SK-N-SH treated with all-trans-retinoic acid at 6 μM for 48 hours (cell line): ENCODE measurements around the gene GNAT3.

Experiments used
- ATAC-seq: fragments of 200-7000 bp; cut with Tn5 transposase; 3 replicates; pipeline ENCODE4 v1.9.1; 2020; ENCODE audit warnings: mild to moderate bottlenecking, moderate library complexity
- ARNTL ChIP-seq: fragments of 450-650 bp; formaldehyde crosslinking; IDR thresholded peaks from 2 replicates; pipeline ENCODE4 v1.5.0; 2020; ENCODE audit warnings: low read depth, mild to moderate bottlenecking, moderate library complexity, borderline replicate concordance
- BACH2 ChIP-seq: fragments of 250-450 bp; sonication (Bioruptor Pico); IDR thresholded peaks from 2 replicates; pipeline ENCODE4 v1.9.0; 2021; ENCODE audit warnings: mild to moderate bottlenecking, borderline replicate concordance
- CSDC2 ChIP-seq: fragments of 250-450 bp; sonication (Bioruptor Pico); IDR thresholded peaks from 2 replicates; pipeline ENCODE4 v1.5.0; 2020; ENCODE audit warnings: mild to moderate bottlenecking, moderate library complexity
- ESRRG ChIP-seq: fragments of 250-450 bp; sonication (Bioruptor Pico); IDR thresholded peaks from 2 replicates; pipeline ENCODE4 v1.6.1; 2021; ENCODE audit warnings: mild to moderate bottlenecking
- GLIS3 ChIP-seq: fragments of 250-450 bp; sonication (Bioruptor Pico); IDR thresholded peaks from 2 replicates; pipeline ENCODE4 v1.5.0; 2020; ENCODE audit warnings: mild to moderate bottlenecking, moderate library complexity
- ISL1 ChIP-seq: fragments of 250-450 bp; sonication (Bioruptor Pico); IDR thresholded peaks from 2 replicates; pipeline ENCODE4 v2.1.2; 2022; ENCODE audit warnings: mild to moderate bottlenecking, moderate library complexity
- OSR1 ChIP-seq: fragments of 250-450 bp; sonication (Bioruptor Pico); IDR thresholded peaks from 2 replicates; pipeline ENCODE4 v1.8.0; 2022; ENCODE audit warnings: moderate library complexity, mild to moderate bottlenecking, inconsistent platforms
- PPARA ChIP-seq: fragments of 250-450 bp; sonication (Bioruptor Pico); IDR thresholded peaks from 2 replicates; pipeline ENCODE4 v1.5.0; 2020; ENCODE audit warnings: mild to moderate bottlenecking, borderline replicate concordance
- RARB ChIP-seq: fragments of 250-450 bp; sonication (Bioruptor Pico); IDR thresholded peaks from 2 replicates; pipeline ENCODE4 v1.8.0; 2021; ENCODE audit warnings: mild to moderate bottlenecking, moderate library complexity
- TCF4 ChIP-seq: fragments of 250-450 bp; sonication (Bioruptor Pico); IDR thresholded peaks from 2 replicates; pipeline ENCODE4 v1.8.0; 2021; ENCODE audit warnings: mild to moderate bottlenecking, moderate library complexity, borderline replicate concordance
- ZC3H10 ChIP-seq: fragments of 250-450 bp; sonication (Bioruptor Pico); IDR thresholded peaks from 2 replicates; pipeline ENCODE4 v1.5.1; 2021; ENCODE audit warnings: mild to moderate bottlenecking, moderate library complexity
- ZFP3 ChIP-seq: fragments of 250-450 bp; sonication (Bioruptor Pico); IDR thresholded peaks from 2 replicates; pipeline ENCODE4 v1.5.0; 2020; ENCODE audit warnings: mild to moderate bottlenecking, moderate library complexity
- ZFP30 ChIP-seq: fragments of 450-650 bp; formaldehyde crosslinking; IDR thresholded peaks from 2 replicates; pipeline ENCODE4 v1.5.0; 2022; ENCODE audit warnings: mild to moderate bottlenecking, moderate library complexity
- ZNF565 ChIP-seq: fragments of 450-650 bp; formaldehyde crosslinking; conservative IDR thresholded peaks from 2 replicates; pipeline ENCODE4 v1.5.0; 2020; ENCODE audit warnings: low read depth, mild to moderate bottlenecking, moderate library complexity
- ZNF8 ChIP-seq: fragments of 450-650 bp; formaldehyde crosslinking; IDR thresholded peaks from 2 replicates; pipeline ENCODE4 v1.5.0; 2020; ENCODE audit warnings: mild to moderate bottlenecking, moderate library complexity
- TF ChIP-seq, protein P1 (sequence below): fragments of 250-450 bp; sonication (Bioruptor Pico); IDR thresholded peaks from 2 replicates; pipeline ENCODE4 v1.5.1; 2021; ENCODE audit warnings: mild to moderate bottlenecking, moderate library complexity
- TF ChIP-seq, protein P2 (sequence below): fragments of 250-450 bp; sonication (Bioruptor Pico); IDR thresholded peaks from 2 replicates; pipeline ENCODE4 v1.5.0; 2020; ENCODE audit warnings: mild to moderate bottlenecking, moderate library complexity
- TF ChIP-seq, protein P3 (sequence below): fragments of 250-450 bp; sonication (Bioruptor Pico); IDR thresholded peaks from 2 replicates; pipeline ENCODE4 v1.8.0; 2021; ENCODE audit warnings: low read depth, mild to moderate bottlenecking, moderate library complexity, borderline replicate concordance
- TF ChIP-seq, protein P4 (sequence below): fragments of 250-450 bp; sonication (Bioruptor Pico); IDR thresholded peaks from 2 replicates; pipeline ENCODE4 v1.5.1; 2020; ENCODE audit warnings: low read depth, mild to moderate bottlenecking, moderate library complexity
- TF ChIP-seq, protein P5 (sequence below): fragments of 250-450 bp; sonication (Bioruptor Pico); IDR thresholded peaks from 2 replicates; pipeline ENCODE4 v1.8.0; 2020; ENCODE audit warnings: mild to moderate bottlenecking, moderate library complexity, borderline replicate concordance

GNAT3 gene

DNA sequence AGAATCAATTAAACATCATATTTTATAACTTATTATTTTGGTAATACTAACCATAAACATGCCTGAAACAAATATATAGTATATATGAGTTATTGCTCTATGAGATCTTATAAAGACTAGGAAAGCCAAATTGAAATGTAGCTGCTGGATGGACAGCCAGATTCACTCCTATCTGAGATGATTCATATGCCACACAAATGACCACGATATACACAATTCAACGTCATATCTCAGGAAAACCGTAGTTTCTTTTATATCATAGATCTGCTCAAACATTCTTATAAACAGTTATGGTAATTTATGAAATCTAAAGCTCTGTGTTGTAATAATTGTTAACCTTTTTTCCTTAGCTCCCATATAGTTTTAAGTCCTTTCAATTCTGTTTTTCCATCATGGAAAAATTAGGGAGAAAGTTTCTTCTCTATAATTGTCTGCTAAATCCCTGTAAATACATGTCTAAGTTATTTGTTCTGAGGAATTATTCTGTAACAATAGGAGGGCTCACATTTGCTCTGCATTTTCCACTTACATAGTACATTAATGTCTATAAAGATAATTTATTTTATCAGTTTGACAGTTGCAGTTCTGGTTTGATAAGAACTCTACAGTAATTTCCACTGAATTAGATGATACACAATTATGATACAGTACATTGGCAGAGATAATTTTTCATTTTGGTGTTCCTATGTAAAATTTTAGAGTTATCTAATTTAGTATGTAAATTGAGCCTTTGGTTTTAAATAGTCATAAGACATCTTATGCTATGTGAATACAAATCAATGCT, 42.7 kb downstream of the GNAT3 start:
- ATAC-seq: no peak
- TF ChIP-seq TCF4 (CRISPR knock-in tag): peak; percentile 79; the same call in 1 of the 2 replicates
- TF ChIP-seq, protein P1, sequence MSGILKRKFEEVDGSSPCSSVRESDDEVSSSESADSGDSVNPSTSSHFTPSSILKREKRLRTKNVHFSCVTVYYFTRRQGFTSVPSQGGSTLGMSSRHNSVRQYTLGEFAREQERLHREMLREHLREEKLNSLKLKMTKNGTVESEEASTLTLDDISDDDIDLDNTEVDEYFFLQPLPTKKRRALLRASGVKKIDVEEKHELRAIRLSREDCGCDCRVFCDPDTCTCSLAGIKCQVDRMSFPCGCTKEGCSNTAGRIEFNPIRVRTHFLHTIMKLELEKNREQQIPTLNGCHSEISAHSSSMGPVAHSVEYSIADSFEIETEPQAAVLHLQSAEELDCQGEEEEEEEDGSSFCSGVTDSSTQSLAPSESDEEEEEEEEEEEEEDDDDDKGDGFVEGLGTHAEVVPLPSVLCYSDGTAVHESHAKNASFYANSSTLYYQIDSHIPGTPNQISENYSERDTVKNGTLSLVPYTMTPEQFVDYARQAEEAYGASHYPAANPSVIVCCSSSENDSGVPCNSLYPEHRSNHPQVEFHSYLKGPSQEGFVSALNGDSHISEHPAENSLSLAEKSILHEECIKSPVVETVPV (CRISPR knock-in tag): no peak
- TF ChIP-seq ISL1 (CRISPR knock-in tag): peak; percentile 68
- TF ChIP-seq, protein P2, sequence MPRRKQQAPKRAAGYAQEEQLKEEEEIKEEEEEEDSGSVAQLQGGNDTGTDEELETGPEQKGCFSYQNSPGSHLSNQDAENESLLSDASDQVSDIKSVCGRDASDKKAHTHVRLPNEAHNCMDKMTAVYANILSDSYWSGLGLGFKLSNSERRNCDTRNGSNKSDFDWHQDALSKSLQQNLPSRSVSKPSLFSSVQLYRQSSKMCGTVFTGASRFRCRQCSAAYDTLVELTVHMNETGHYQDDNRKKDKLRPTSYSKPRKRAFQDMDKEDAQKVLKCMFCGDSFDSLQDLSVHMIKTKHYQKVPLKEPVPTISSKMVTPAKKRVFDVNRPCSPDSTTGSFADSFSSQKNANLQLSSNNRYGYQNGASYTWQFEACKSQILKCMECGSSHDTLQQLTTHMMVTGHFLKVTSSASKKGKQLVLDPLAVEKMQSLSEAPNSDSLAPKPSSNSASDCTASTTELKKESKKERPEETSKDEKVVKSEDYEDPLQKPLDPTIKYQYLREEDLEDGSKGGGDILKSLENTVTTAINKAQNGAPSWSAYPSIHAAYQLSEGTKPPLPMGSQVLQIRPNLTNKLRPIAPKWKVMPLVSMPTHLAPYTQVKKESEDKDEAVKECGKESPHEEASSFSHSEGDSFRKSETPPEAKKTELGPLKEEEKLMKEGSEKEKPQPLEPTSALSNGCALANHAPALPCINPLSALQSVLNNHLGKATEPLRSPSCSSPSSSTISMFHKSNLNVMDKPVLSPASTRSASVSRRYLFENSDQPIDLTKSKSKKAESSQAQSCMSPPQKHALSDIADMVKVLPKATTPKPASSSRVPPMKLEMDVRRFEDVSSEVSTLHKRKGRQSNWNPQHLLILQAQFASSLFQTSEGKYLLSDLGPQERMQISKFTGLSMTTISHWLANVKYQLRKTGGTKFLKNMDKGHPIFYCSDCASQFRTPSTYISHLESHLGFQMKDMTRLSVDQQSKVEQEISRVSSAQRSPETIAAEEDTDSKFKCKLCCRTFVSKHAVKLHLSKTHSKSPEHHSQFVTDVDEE (CRISPR knock-in tag): 0 out of 2 replicates have a peak, but pooled peaks have one; percentile 22

DNA sequence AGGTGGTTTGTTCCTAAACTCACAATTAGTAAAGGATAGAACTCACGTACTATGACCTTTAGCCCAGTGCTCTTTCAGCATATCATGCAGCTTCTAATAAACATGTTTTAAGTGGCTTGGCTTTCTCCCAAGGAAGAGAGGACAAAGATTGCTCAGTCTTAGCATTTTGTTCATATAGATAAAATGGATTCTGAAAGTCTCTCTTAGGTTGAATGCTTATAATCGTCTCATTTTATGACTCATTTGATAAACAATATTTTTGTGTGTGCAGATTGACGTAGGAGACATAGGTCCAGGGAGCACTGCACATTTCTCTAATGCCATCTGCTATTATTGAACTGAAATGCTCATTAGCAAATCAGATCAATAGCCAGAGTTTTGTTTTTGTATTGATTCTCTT, 44.8 kb downstream of the GNAT3 start:
- ATAC-seq: peak; percentile 65
- no peak for TF ChIP-seq ZNF565 (CRISPR knock-in tag)
- TF ChIP-seq BACH2 (CRISPR knock-in tag): no peak
- no peak for TF ChIP-seq ZFP3

DNA sequence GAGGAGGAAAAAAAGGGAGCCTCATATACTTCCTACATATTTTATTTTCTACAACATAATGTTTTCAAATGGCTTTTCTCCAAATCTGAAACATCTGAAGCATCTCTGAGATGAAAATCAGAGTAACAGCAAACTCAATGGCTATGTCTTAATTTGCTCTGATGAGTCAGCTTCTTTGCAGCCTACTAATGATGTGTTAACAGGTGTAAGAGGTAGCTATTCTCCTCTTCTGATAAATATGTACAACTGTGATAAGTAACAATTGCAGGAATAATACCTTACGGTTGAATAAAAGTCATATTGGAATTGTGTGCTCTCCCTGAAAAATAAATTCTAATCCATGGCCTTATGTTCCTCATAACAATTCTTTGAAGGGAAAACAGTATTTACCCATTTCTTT, 45.2 kb downstream of the GNAT3 start:
- TF ChIP-seq RARB: no peak
- TF ChIP-seq CSDC2 (CRISPR knock-in tag): no peak
- TF ChIP-seq, protein P1 (CRISPR knock-in tag): no peak
- TF ChIP-seq ZC3H10: no peak
- TF ChIP-seq ZNF565 (CRISPR knock-in tag): no peak
- no peak for TF ChIP-seq ZFP3
- TF ChIP-seq PPARA (CRISPR knock-in tag): no peak
- no peak for TF ChIP-seq GLIS3 (CRISPR knock-in tag)
- TF ChIP-seq ESRRG (CRISPR knock-in tag): no peak
- no peak for TF ChIP-seq ZNF8 (CRISPR knock-in tag)
- TF ChIP-seq, protein P3, sequence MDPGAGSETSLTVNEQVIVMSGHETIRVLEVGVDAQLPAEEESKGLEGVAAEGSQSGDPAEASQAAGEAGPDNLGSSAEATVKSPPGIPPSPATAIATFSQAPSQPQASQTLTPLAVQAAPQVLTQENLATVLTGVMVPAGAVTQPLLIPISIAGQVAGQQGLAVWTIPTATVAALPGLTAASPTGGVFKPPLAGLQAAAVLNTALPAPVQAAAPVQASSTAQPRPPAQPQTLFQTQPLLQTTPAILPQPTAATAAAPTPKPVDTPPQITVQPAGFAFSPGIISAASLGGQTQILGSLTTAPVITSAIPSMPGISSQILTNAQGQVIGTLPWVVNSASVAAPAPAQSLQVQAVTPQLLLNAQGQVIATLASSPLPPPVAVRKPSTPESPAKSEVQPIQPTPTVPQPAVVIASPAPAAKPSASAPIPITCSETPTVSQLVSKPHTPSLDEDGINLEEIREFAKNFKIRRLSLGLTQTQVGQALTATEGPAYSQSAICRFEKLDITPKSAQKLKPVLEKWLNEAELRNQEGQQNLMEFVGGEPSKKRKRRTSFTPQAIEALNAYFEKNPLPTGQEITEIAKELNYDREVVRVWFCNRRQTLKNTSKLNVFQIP (CRISPR knock-in tag): no peak
- TF ChIP-seq, protein P4, sequence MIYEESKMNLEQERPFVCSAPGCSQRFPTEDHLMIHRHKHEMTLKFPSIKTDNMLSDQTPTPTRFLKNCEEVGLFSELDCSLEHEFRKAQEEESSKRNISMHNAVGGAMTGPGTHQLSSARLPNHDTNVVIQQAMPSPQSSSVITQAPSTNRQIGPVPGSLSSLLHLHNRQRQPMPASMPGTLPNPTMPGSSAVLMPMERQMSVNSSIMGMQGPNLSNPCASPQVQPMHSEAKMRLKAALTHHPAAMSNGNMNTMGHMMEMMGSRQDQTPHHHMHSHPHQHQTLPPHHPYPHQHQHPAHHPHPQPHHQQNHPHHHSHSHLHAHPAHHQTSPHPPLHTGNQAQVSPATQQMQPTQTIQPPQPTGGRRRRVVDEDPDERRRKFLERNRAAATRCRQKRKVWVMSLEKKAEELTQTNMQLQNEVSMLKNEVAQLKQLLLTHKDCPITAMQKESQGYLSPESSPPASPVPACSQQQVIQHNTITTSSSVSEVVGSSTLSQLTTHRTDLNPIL (CRISPR knock-in tag): no peak
- TF ChIP-seq ZFP30: no peak
- no peak for ATAC-seq

DNA sequence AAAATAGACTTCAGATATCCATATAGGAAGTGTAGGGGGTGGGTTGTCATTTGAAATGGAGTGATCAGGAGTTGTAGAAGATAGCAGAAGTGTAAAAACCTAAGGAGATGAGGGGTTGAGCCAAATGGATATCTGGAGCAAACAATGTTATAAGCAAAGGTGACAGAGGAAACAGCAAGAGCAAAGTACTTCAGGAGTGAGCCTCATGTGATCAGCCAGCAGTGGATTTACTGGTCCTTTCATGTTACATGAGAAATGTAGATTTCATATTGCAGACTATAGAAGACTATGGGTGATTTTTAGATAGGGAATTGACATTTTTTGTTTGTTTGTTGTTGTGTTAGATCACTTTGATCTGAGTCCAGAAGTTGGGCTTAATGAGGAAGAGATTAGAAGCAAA, 47.7 kb downstream of the GNAT3 start:
- no peak for ATAC-seq
- no peak for TF ChIP-seq ZFP30
- TF ChIP-seq ARNTL (CRISPR knock-in tag): no peak
- no peak for TF ChIP-seq GLIS3 (CRISPR knock-in tag)
- TF ChIP-seq, protein P4 (CRISPR knock-in tag): no peak
- no peak for TF ChIP-seq OSR1 (CRISPR knock-in tag)
- no peak for TF ChIP-seq TCF4 (CRISPR knock-in tag)
- TF ChIP-seq, protein P5, sequence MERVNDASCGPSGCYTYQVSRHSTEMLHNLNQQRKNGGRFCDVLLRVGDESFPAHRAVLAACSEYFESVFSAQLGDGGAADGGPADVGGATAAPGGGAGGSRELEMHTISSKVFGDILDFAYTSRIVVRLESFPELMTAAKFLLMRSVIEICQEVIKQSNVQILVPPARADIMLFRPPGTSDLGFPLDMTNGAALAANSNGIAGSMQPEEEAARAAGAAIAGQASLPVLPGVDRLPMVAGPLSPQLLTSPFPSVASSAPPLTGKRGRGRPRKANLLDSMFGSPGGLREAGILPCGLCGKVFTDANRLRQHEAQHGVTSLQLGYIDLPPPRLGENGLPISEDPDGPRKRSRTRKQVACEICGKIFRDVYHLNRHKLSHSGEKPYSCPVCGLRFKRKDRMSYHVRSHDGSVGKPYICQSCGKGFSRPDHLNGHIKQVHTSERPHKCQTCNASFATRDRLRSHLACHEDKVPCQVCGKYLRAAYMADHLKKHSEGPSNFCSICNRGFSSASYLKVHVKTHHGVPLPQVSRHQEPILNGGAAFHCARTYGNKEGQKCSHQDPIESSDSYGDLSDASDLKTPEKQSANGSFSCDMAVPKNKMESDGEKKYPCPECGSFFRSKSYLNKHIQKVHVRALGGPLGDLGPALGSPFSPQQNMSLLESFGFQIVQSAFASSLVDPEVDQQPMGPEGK (CRISPR knock-in tag): no peak
- TF ChIP-seq RARB: no peak
- no peak for TF ChIP-seq PPARA (CRISPR knock-in tag)
